GM12891 (cell line): Measurements from ENCODE around the gene SLC22A5. TPM values are rescaled to one million over a fixed set of nuclear protein-coding genes. Genes with fewer than 3 reads are reported as not detected.

Experiments used
- DNase-seq: peaks from one replicate; pipeline ENCODE4 v3.0.0; 2011; ENCODE audit warnings: low spot score; ENCODE audit not compliant: insufficient read length
- FAIRE-seq: peaks from 2 replicates; lab custom pipeline; 2011; peaks lifted over from hg19 to GRCh38; lab: Jason Lieb, UNC
- PAX5 ChIP-seq: IDR thresholded peaks from 2 replicates; pipeline ENCODE4 v1.6.1; 2011; ENCODE audit warnings: low read length, moderate library complexity, mild to moderate bottlenecking; ENCODE audit not compliant: insufficient read depth, severe bottlenecking
- POLR2A ChIP-seq: IDR thresholded peaks from 2 replicates; pipeline ENCODE4 v1.6.1; 2011; ENCODE audit warnings: low read depth, low read length, control low read depth
- POLR2AphosphoS5 ChIP-seq: IDR thresholded peaks from 2 replicates; pipeline ENCODE4 v1.6.1; 2011; ENCODE audit warnings: low read depth, low read length, control low read depth
- POU2F2 ChIP-seq: IDR thresholded peaks from 2 replicates; pipeline ENCODE4 v1.6.1; 2011; ENCODE audit warnings: low read depth, mild to moderate bottlenecking, control low read depth, low read length, moderate library complexity
- SPI1 ChIP-seq: IDR thresholded peaks from 2 replicates; pipeline ENCODE4 v1.6.1; 2011; ENCODE audit warnings: low read depth, low read length, control low read depth
- TAF1 ChIP-seq: IDR thresholded peaks from 2 replicates; pipeline ENCODE4 v1.6.1; 2011; ENCODE audit warnings: low read depth, low read length, control low read depth
- polyA plus RNA-seq: library from polyadenylated mRNA; unstranded; fragments of >200 nt; gene quantifications from one replicate; pipeline ENCODE4 v1.2.1, GENCODE V29; 2012; ENCODE audit warnings: low read depth, missing spikeins, inconsistent platforms; ENCODE audit not compliant: missing spikeins

Gene SLC22A5
- 0.33 TPM for polyA plus RNA-seq

- no peak for TF ChIP-seq PAX5
- TF ChIP-seq POU2F2 = no peak
- TF ChIP-seq TAF1 = no peak
- no peak for TF ChIP-seq POLR2AphosphoS5
- no peak for TF ChIP-seq POLR2A
- no peak for TF ChIP-seq SPI1
- DNase-seq (peak; percentile 67), FAIRE-seq (peak; percentile 68)
These were observed at the start of gene SLC22A5 for GRCh38 chr5:132369474-132370180. Gene SLC22A5 (plus strand): TSS chr5:132369710. CDS start chr5:132369973, 263 bp downstream.

GRCh38 chr5:132319975-132320374, 49.5 kb upstream of the SLC22A5 start:
- DNase-seq (no peak), FAIRE-seq (no peak)
- TF ChIP-seq POLR2A (no peak), PAX5 (no peak), SPI1 (no peak), POLR2AphosphoS5 (no peak)

GRCh38 chr5:132321109-132321721, 48.3 kb upstream of the SLC22A5 start:
- DNase-seq (no peak), FAIRE-seq (no peak)
- TF ChIP-seq TAF1 (no peak), POLR2A (no peak), POLR2AphosphoS5 (no peak), SPI1 (no peak), POU2F2 (no peak), PAX5 (no peak)

- FAIRE-seq = no peak
- no peak for TF ChIP-seq TAF1
- TF ChIP-seq POLR2AphosphoS5 = no peak
- no peak for TF ChIP-seq SPI1
- no peak for TF ChIP-seq POLR2A
- no peak for TF ChIP-seq PAX5
- TF ChIP-seq POU2F2 = no peak
- no peak for DNase-seq
These were observed 47.2 kb upstream of the SLC22A5 start for GRCh38 chr5:132322266-132322665.

GRCh38 chr5:132323202-132323601, 46.3 kb upstream of the SLC22A5 start:
- FAIRE-seq = no peak
- TF ChIP-seq POLR2A = no peak
- no peak for TF ChIP-seq SPI1
- no peak for TF ChIP-seq PAX5
- no peak for TF ChIP-seq TAF1
- no peak for TF ChIP-seq POLR2AphosphoS5
- TF ChIP-seq POU2F2 = no peak
- DNase-seq = no peak

- DNase-seq (no peak), FAIRE-seq (no peak)
- TF ChIP-seq POLR2A (no peak), POU2F2 (no peak), SPI1 (no peak), PAX5 (no peak), TAF1 (no peak), POLR2AphosphoS5 (no peak)
These were observed 43.8 kb upstream of the SLC22A5 start for GRCh38 chr5:132325691-132326090.

- no peak for DNase-seq
- TF ChIP-seq POLR2AphosphoS5 = no peak
- no peak for TF ChIP-seq POU2F2
- no peak for TF ChIP-seq SPI1
- TF ChIP-seq POLR2A = no peak
- TF ChIP-seq TAF1 = no peak
- no peak for TF ChIP-seq PAX5
- no peak for FAIRE-seq
These were observed 42.1 kb upstream of the SLC22A5 start for GRCh38 chr5:132327252-132327955.

GRCh38 chr5:132334812-132335211, 34.7 kb upstream of the SLC22A5 start:
- FAIRE-seq (no peak), DNase-seq (no peak)
- TF ChIP-seq SPI1 = no peak
- TF ChIP-seq PAX5 = no peak
- TF ChIP-seq POU2F2 = no peak

- FAIRE-seq = no peak
- DNase-seq = no peak
- no peak for TF ChIP-seq PAX5
- TF ChIP-seq SPI1 = no peak
- no peak for TF ChIP-seq POU2F2
- TF ChIP-seq POLR2A = no peak
- no peak for TF ChIP-seq TAF1
- no peak for TF ChIP-seq POLR2AphosphoS5
These were observed 34.1 kb upstream of the SLC22A5 start for GRCh38 chr5:132335402-132335801.

- DNase-seq (no peak), FAIRE-seq (no peak)
- TF ChIP-seq SPI1 = no peak
- TF ChIP-seq POU2F2 = no peak
- TF ChIP-seq TAF1 = no peak
- no peak for TF ChIP-seq POLR2AphosphoS5
- TF ChIP-seq POLR2A = no peak
- TF ChIP-seq PAX5 = no peak
These were observed 30.0 kb upstream of the SLC22A5 start for GRCh38 chr5:132339502-132339901.
